PC-9 (cell line): ENCODE results near the gene PGAP3. TPM values are rescaled to one million over a fixed set of nuclear protein-coding genes. Genes with fewer than 3 reads are reported as not detected.
A peak's percentile ranks its signal among the peaks of the same experiment; 100 is the strongest.

Experiments used
- BruUV-seq: library from RNA; stranded (reverse); fragments of 400-500 nt; replicated peaks from 2 replicates; lab custom pipeline; 2021; lab: Mats Ljungman, UMichigan
- CTCF ChIA-PET: fragments of 300-600 bp; sonication (Branson Sonifier 250); formaldehyde crosslinking; loops from one replicate; lab custom pipeline; 2022; ENCODE audit warnings: antibody characterized with exemption; lab: Charles Lee
- POLR2A ChIA-PET: fragments of 300-600 bp; sonication (Branson Sonifier 250); formaldehyde crosslinking; loops from one replicate; lab custom pipeline; 2022; ENCODE audit warnings: antibody characterized with exemption; ENCODE audit not compliant: unreplicated experiment; lab: Charles Lee
- DNase-seq, 2 experiments: peaks; one replicate each; pipeline versions ENCODE4 v3.0.0 to v3.0.0-alpha.2; 2015 to 2022; ENCODE audit warnings: mixed read lengths in 1 of 2
- H2AFZ ChIP-seq: fragments of 200-600 bp; sonication (generic); 2 replicates; pipeline ENCODE4 v1.8.1; 2017; ENCODE audit warnings: antibody characterized with exemption
- H3F3A ChIP-seq: fragments of 200-600 bp; sonication (generic); 2 replicates; pipeline ENCODE4 v1.8.1; 2017; ENCODE audit warnings: antibody characterized with exemption, mild to moderate bottlenecking, low read depth; ENCODE audit not compliant: insufficient read depth
- H3K27ac ChIP-seq: fragments of 200-600 bp; sonication (generic); 2 replicates; pipeline ENCODE4 v1.6.1; 2016; ENCODE audit warnings: mixed run types
- H3K27me3 ChIP-seq: fragments of 200-600 bp; sonication (generic); 2 replicates; pipeline ENCODE4 v1.6.1; 2016; ENCODE audit warnings: low read depth, mixed run types; ENCODE audit not compliant: insufficient read depth
- H3K36me3 ChIP-seq: fragments of 200-600 bp; sonication (generic); 2 replicates; pipeline ENCODE4 v1.6.1; 2016; ENCODE audit warnings: low read depth, mixed run types
- H3K4me1 ChIP-seq: fragments of 200-600 bp; sonication (generic); replicated peaks from 2 replicates; pipeline ENCODE4 v1.6.1; 2016; ENCODE audit warnings: mixed run types; ENCODE audit not compliant: insufficient read depth
- H3K4me2 ChIP-seq: fragments of 200-600 bp; sonication (generic); 2 replicates; pipeline ENCODE4 v1.6.1; 2017; ENCODE audit warnings: mixed run types
- H3K4me3 ChIP-seq: fragments of 200-600 bp; sonication (generic); 2 replicates; pipeline ENCODE4 v1.6.1; 2016; ENCODE audit warnings: mixed run types
- H3K79me2 ChIP-seq: fragments of 200-600 bp; sonication (generic); 2 replicates; pipeline ENCODE4 v1.6.1; 2017; ENCODE audit warnings: low read depth, mixed run types
- H3K9me2 ChIP-seq: fragments of 200-600 bp; sonication (generic); 2 replicates; pipeline ENCODE4 v1.8.1; 2017; ENCODE audit warnings: mild to moderate bottlenecking; ENCODE audit not compliant: insufficient read depth
- H3K9me3 ChIP-seq: fragments of 200-600 bp; sonication (generic); 2 replicates; pipeline ENCODE4 v1.8.1; 2016; ENCODE audit warnings: low read depth; ENCODE audit not compliant: insufficient read depth
- H4K20me1 ChIP-seq: fragments of 200-600 bp; sonication (generic); 2 replicates; pipeline ENCODE4 v1.8.1; 2017; ENCODE audit not compliant: insufficient read depth
- EZH2 ChIP-seq: fragments of 200-600 bp; sonication (generic); IDR thresholded peaks from 2 replicates; pipeline ENCODE4 v1.8.0; 2017; ENCODE audit warnings: antibody characterized with exemption, low read depth
- intact Hi-C: fragments of 100-400 bp; cut with micrococcal nuclease; formaldehyde crosslinking; loops from one replicate; pipeline ENCODE4 v1.10.0; 2022; ENCODE audit not compliant: unreplicated experiment
- total RNA-seq: library from RNA; stranded (reverse); gene quantifications from 2 replicates; pipeline ENCODE4 v1.2.3, GENCODE V29; 2021
- TF ChIP-seq, protein P1 (sequence below): fragments of 200-600 bp; sonication (generic); conservative IDR thresholded peaks from 2 replicates; pipeline ENCODE4 v1.6.1; 2017; ENCODE audit warnings: mixed run types, antibody characterized with exemption, mild to moderate bottlenecking, moderate library complexity

PGAP3 gene
- total RNA-seq, 1 experiment from 2014 or later, result 15.0 TPM

DNA sequence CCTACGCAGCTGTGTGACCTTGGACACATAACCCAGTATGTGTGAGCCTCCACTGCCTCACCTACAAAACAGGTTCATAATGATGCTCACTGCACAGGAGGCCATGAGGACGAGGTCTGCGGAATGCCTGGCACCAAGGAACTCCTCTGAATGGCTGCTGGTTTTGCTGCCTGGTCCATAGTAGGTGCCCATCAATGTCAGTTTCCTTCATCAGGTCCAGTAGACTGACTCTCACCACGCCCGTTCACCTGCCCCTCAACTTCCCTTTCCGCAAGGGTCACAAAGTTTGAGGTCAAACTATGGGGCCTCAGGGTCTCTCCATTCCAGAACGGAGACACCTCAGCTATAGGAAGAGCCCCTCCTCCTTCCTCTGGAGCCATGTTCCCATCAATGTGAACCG, 10.8 kb downstream of the PGAP3 start:
- Histone ChIP-seq H3K36me3 (no peaks in the 10 kb centered on the region), H4K20me1 (no peaks in the 10 kb centered on the region), H3K9me3 (no peaks in the 10 kb centered on the region), H3K4me3 (no peak overlapping the region), H3K9me2 (no peaks in the 10 kb centered on the region), H3K27ac (no peak overlapping the region), H3F3A (peaks cover 27% of the 10 kb centered on the region), H3K4me1 (peaks cover 34% of the 10 kb centered on the region), H2AFZ (no peak overlapping the region), H3K79me2 (no peaks in the 10 kb centered on the region), H3K27me3 (no peaks in the 10 kb centered on the region), H3K4me2 (no peak overlapping the region)
- CTCF ChIA-PET, result interaction anchor here (0.6 kb wide), 2 partner anchors 24 to 35 kb away, joined by 3 to 7 read pairs; no protein-coding TSS in a partner anchor
- intact Hi-C loops, result loop anchor here (5.0 kb wide), 1 partner anchor 60 kb away; the partner anchor contains the start of gene GRB7
- BruUV-seq, result no TSS peak
- no peak for TF ChIP-seq EZH2
- TF ChIP-seq, protein P1, sequence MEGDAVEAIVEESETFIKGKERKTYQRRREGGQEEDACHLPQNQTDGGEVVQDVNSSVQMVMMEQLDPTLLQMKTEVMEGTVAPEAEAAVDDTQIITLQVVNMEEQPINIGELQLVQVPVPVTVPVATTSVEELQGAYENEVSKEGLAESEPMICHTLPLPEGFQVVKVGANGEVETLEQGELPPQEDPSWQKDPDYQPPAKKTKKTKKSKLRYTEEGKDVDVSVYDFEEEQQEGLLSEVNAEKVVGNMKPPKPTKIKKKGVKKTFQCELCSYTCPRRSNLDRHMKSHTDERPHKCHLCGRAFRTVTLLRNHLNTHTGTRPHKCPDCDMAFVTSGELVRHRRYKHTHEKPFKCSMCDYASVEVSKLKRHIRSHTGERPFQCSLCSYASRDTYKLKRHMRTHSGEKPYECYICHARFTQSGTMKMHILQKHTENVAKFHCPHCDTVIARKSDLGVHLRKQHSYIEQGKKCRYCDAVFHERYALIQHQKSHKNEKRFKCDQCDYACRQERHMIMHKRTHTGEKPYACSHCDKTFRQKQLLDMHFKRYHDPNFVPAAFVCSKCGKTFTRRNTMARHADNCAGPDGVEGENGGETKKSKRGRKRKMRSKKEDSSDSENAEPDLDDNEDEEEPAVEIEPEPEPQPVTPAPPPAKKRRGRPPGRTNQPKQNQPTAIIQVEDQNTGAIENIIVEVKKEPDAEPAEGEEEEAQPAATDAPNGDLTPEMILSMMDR, result no peak
- POLR2A ChIA-PET, result no interaction called here
- DNase-seq, result no peak

DNA sequence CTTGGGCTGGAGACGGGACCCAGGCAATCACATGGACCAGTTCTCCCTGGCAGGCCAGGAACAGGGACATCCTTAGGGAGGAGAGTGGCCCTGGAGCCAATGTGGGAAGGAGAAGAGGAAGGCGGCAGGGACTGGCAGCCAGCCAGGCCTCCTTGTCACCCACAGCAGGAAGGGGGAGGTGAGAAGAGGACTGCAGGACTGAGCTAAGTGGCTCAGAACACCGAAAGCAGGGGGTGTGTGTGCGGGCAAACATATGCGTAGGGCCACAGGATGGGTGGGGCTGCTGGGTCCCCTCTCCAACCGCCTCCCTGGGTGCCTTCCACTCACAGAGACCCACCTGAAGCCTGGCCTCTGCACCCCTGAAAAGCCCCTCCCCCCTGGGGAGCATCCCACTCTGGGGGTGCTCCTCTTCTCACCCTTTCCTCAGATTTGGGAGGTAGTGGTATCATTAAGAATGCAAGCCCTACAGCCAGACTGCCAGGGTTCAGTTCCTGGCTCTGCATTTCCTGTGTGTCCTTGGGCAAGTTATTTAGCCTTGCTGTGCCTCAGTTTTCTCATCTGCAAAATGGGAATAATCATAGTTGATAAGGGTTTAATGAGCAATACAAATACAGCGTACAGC, 11.5 kb downstream of the PGAP3 start:
- H3K4me2 ChIP-seq, result peak overlapping the region; percentile 69
- peak in 1 of 2 experiments; percentile 58 for DNase-seq

DNA sequence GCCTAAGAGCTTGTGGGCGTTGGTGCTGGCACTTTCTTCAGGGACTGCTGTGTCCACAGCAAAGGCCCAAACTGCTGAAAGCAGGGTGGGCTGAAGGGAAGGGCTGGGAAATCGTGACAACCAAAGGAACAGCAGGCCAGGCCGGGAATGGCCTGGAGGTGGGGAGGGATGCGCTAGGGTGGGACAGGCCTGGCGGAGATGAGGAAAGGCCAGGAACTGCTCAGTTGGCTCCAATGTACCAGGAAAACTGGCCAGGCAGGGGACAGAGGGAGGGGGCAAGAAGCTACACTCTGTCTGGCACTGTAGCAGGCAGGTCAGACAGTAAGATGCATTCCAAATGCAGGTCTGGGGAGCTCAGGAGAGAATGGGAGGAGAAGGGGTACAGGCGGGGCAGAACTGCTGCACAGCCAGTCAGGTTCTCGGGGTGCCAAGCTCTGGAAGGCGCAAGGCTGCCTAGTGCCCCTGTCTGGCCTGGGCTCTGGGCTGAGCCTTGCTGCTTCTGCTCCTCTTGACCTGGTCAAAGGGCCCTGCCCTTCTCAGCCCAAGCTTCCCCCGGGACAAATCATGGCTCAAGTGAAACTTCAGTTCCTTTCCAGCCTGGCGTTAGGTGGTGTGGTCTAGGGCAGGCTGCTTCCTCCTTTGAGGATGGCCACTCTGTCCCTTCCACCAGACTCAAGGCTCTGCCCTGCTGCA, 12.3 kb downstream of the PGAP3 start:
- Histone ChIP-seq H3K27ac (peak overlapping the region; percentile 65), H3K9me2 (no peaks in the 10 kb centered on the region), H3K79me2 (no peaks in the 10 kb centered on the region), H3K36me3 (no peaks in the 10 kb centered on the region), H3K4me2 (peak overlapping the region; percentile 69), H3K4me3 (no peak overlapping the region), H3K27me3 (no peaks in the 10 kb centered on the region), H2AFZ (no peak overlapping the region), H3F3A (peaks cover 29% of the 10 kb centered on the region), H3K4me1 (peaks cover 34% of the 10 kb centered on the region), H4K20me1 (no peaks in the 10 kb centered on the region), H3K9me3 (no peaks in the 10 kb centered on the region)
- peak in 1 of 2 experiments; percentile 9 for DNase-seq
- no peak for TF ChIP-seq EZH2
- TF ChIP-seq, protein P1, result no peak
- intact Hi-C loops, result loop anchor here (2.0 to 5.0 kb wide), 2 partner anchors 29 to 62 kb away; partner anchors contain the start of gene GRB7
- ChIA-PET CTCF (interaction anchor here (0.7 to 0.9 kb wide), 3 partner anchors 14 to 54 kb away, joined by 3 to 5 read pairs (median 5); no protein-coding TSS in a partner anchor), POLR2A (interaction anchor here (0.6 to 1.0 kb wide), 4 partner anchors 8 to 30 kb away, joined by 4 to 9 read pairs (median 6); partner anchors contain the start of gene ERBB2)
- BruUV-seq, result no TSS peak

More for the DNA sequence above, 11.5 kb downstream of the PGAP3 start:
- ChIA-PET POLR2A (no interaction called here), CTCF (no interaction called here)
- Histone ChIP-seq H3K4me1 (peaks cover 34% of the 10 kb centered on the region), H3K9me3 (no peaks in the 10 kb centered on the region), H4K20me1 (no peaks in the 10 kb centered on the region), H3K27me3 (no peaks in the 10 kb centered on the region), H3F3A (peaks cover 27% of the 10 kb centered on the region), H3K9me2 (no peaks in the 10 kb centered on the region), H2AFZ (no peak overlapping the region), H3K27ac (peak overlapping the region; percentile 65), H3K4me3 (no peak overlapping the region), H3K36me3 (no peaks in the 10 kb centered on the region), H3K79me2 (no peaks in the 10 kb centered on the region)
- intact Hi-C loops, result loop anchor here (5.0 kb wide), 1 partner anchor 61 kb away; the partner anchor contains the start of gene GRB7
- no TSS peak for BruUV-seq
- no peak for TF ChIP-seq EZH2
